Measurements from ENCODE around the gene NDRG2. TPM values are rescaled to one million over a fixed set of nuclear protein-coding genes. Genes with fewer than 3 reads are reported as not detected.

The NDRG2 gene
- total RNA-seq, 4 donors from 2014 or later = 269 to 433 (median 295) TPM

DNA sequence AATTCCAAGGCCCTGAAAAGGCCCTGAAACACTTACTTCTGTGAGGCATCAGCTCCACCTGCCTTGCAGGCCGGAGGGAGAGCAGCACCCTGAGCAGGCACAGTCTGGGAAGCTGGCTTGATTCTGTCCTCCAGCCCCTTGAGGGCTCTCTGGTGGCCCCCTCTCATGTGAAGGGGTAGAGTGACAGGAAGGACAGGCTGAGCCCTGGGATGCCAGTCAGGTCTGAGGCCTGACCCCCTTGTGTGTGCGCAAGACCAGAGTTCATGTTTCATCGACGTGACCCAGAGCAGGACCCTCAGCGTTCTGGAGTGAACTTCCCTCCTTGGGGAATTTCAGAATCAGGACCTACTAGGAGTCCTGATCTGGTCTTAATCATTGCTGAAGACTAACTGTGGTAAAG, 34.0 kb upstream of the NDRG2 start:
- H3K4me3 ChIP-seq = no peak overlapping the region
- TF ChIP-seq POLR2AphosphoS5 (IDR thresholded peaks at IDR 0.05) (no peak), EP300 (IDR thresholded peaks at IDR 0.05) (no peak), POLR2A (IDR thresholded peaks at IDR 0.05) (no peak)
- TF ChIP-seq, protein P1, sequence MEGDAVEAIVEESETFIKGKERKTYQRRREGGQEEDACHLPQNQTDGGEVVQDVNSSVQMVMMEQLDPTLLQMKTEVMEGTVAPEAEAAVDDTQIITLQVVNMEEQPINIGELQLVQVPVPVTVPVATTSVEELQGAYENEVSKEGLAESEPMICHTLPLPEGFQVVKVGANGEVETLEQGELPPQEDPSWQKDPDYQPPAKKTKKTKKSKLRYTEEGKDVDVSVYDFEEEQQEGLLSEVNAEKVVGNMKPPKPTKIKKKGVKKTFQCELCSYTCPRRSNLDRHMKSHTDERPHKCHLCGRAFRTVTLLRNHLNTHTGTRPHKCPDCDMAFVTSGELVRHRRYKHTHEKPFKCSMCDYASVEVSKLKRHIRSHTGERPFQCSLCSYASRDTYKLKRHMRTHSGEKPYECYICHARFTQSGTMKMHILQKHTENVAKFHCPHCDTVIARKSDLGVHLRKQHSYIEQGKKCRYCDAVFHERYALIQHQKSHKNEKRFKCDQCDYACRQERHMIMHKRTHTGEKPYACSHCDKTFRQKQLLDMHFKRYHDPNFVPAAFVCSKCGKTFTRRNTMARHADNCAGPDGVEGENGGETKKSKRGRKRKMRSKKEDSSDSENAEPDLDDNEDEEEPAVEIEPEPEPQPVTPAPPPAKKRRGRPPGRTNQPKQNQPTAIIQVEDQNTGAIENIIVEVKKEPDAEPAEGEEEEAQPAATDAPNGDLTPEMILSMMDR (IDR thresholded peaks at IDR 0.05) = no peak
- WGBS = 86% methylated on average over 4 of the region's 5 CpGs
- no peaks in the 10 kb centered on the region for H3K36me3 ChIP-seq
- no peaks in the 10 kb centered on the region for H3K27me3 ChIP-seq
- H3K4me1 ChIP-seq = peaks cover 3% of the 10 kb centered on the region
- H3K9me3 ChIP-seq = no peaks in the 10 kb centered on the region
- no peak overlapping the region for H3K27ac ChIP-seq
- no peak for DNase-seq (ENCODE audit: low spot score in 2 of 2)

DNA sequence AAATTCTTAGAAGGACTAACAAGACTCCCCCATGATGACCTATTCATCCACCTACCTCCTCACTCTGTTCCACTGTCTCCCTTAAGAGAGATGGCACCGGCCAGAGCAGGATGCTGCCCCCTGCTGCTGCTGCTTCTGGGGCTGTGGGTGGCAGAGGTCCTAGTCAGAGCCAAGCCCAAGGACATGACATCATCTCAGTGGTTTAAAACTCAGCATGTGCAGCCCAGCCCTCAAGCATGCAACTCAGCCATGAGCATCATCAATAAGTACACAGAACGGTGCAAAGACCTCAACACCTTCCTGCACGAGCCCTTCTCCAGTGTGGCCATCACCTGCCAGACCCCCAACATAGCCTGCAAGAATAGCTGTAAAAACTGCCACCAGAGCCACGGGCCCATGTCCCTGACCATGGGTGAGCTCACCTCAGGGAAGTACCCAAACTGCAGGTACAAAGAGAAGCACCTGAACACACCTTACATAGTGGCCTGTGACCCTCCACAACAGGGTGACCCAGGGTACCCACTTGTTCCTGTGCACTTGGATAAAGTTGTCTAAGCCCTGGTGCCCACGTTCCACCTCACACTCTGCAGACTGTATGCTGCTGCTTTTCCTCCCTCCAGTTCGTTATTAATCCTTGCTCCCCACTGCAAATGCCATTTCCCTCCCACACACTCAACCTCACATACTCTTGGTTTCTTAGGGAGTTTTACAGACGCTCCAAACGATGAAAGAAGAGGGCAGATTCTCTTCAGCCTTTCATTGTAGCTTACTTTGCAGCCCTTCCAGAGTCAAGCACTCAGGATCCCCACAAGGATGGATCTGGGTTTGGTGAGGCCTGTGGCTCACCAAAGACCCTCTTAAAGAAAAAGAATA, 33.2 kb upstream of the NDRG2 start, which contains the start of gene RNASE8:
Gene RNASE8 (plus strand): TSS at position 20 of the 873 bp plus-strand sequence. CDS start 71 bp downstream, at position 91.
- Histone ChIP-seq H3K9me3 (no peaks in the 10 kb centered on the region), H3K36me3 (no peaks in the 10 kb centered on the region), H3K27ac (no peak within 1 kb of the TSS), H3K4me1 (peaks cover 3% of the 10 kb centered on the region), H3K27me3 (no peaks in the 10 kb centered on the region), H3K4me3 (no peak within 1 kb of the TSS)
- DNase-seq (ENCODE audit: low spot score in 2 of 2) = no peak
- no peak for TF ChIP-seq POLR2A (IDR thresholded peaks at IDR 0.05)
- TF ChIP-seq, protein P1 (IDR thresholded peaks at IDR 0.05) = no peak
- no peak for TF ChIP-seq POLR2AphosphoS5 (IDR thresholded peaks at IDR 0.05)
- no peak for TF ChIP-seq EP300 (IDR thresholded peaks at IDR 0.05)
- WGBS = 71% methylated on average over 8 of the region's 8 CpGs

DNA sequence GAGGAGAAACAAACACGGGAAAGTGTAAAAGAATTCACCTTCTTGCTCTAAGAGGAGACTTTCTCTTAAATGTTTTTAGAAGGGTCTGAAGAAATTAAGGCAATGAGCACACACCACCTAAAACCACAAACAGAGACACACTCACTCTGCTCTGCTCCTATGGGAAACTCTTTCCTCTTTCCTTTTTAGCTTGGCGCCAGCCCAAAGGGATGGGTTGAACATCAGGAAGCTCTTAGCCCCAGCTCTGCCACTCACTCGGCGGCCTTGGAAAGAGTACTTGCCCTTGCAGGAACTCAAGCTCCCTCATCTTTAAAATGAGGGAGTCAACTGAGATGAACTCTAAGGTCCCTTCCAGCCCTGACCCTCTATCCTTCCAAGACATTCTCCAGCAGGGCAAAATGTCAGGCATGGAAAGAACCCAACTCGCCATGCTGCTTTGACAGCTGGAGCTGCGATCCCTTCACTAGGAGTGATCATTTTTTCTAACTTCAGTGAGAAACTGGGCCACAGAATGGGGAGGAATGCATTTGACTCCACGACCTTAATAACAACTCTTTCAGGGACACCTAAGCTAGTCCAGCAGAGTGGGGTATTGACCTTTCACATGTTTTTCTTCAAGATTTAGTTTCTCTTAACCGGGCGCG, 31.8 kb upstream of the NDRG2 start:
- no peak for DNase-seq (ENCODE audit: low spot score in 2 of 2)
- peaks cover 3% of the 10 kb centered on the region for H3K4me1 ChIP-seq
- no peaks in the 10 kb centered on the region for H3K9me3 ChIP-seq
- no peak overlapping the region for H3K27ac ChIP-seq
- TF ChIP-seq EP300 (IDR thresholded peaks at IDR 0.05) (no peak), POLR2A (IDR thresholded peaks at IDR 0.05) (no peak), POLR2AphosphoS5 (IDR thresholded peaks at IDR 0.05) (no peak)
- TF ChIP-seq, protein P1 (IDR thresholded peaks at IDR 0.05) = no peak
- H3K36me3 ChIP-seq = no peaks in the 10 kb centered on the region
- 72% methylated on average over 10 of the region's 10 CpGs for WGBS
- H3K4me3 ChIP-seq = no peak overlapping the region
- H3K27me3 ChIP-seq = no peaks in the 10 kb centered on the region

DNA sequence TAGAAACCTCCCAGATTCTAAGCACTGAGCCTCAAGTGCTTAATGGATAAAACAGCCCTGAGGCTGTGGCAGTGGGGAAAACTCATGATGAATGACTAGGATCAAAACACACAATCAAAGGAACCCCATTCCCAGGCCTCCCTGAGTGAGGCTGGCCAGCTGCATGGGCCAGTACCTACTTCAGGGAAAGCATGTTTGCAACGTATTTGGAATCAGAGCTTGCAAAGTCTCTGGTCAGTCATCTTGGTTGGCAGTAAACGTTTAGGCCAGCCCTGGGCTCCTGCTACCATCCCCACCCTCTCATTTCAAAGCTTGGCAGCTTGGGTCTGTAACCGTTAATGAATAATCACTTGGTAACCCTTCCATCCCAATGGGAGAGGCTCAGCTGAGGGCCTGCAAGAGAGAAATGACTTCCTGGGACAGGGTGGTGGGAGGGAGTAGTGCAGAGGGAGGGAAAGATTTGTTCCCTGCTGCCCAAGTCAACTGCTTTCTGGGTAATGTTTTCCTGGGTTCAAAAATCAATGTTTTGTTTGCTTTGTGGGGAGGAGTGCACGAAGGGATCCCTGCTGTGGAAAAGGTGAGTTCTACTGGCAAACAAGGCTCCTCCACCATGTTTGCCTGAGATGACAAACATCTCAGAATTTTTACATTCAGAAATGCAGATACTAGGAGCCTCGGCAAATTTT, 30.7 kb upstream of the NDRG2 start:
- WGBS = 57% methylated on average over 5 of the region's 5 CpGs
- TF ChIP-seq POLR2A (IDR thresholded peaks at IDR 0.05) (no peak), POLR2AphosphoS5 (IDR thresholded peaks at IDR 0.05) (no peak), EP300 (IDR thresholded peaks at IDR 0.05) (no peak)
- TF ChIP-seq, protein P1 (IDR thresholded peaks at IDR 0.05) = no peak
- Histone ChIP-seq H3K36me3 (no peaks in the 10 kb centered on the region), H3K27ac (no peak overlapping the region), H3K27me3 (no peaks in the 10 kb centered on the region), H3K4me3 (no peak overlapping the region), H3K4me1 (peaks cover 3% of the 10 kb centered on the region), H3K9me3 (no peaks in the 10 kb centered on the region)
- DNase-seq (ENCODE audit: low spot score in 2 of 2) = no peak
